Endodermal cell (in vitro differentiated cells): ENCODE measurements around the gene UPF3A. TPM values are rescaled to one million over a fixed set of nuclear protein-coding genes. Genes with fewer than 3 reads are reported as not detected.

ENCODE experiments used
- DNase-seq: peaks from one replicate; pipeline ENCODE4 v3.0.0-alpha.2; 2017
- H3K27ac ChIP-seq: 2 replicates; pipeline ENCODE4 v1.5.1; 2013; ENCODE audit warnings: mild to moderate bottlenecking, low read depth, low read length, moderate library complexity
- H3K27me3 ChIP-seq: 2 replicates; pipeline ENCODE4 v1.6.1; 2013; ENCODE audit warnings: mild to moderate bottlenecking, low read length, moderate library complexity; ENCODE audit not compliant: insufficient read depth, control insufficient read depth, poor library complexity, severe bottlenecking
- H3K36me3 ChIP-seq: 2 replicates; pipeline ENCODE4 v1.7.0; 2013; ENCODE audit warnings: mild to moderate bottlenecking, low read length, moderate library complexity; ENCODE audit not compliant: control insufficient read depth, insufficient read depth
- H3K4me1 ChIP-seq: one replicate; pipeline ENCODE4 v1.7.0; 2013; ENCODE audit warnings: low read length; ENCODE audit not compliant: control insufficient read depth, insufficient read depth
- H3K4me3 ChIP-seq: 2 replicates; pipeline ENCODE4 v1.5.1; 2013; ENCODE audit warnings: mild to moderate bottlenecking, low read length, moderate library complexity
- H3K9ac ChIP-seq: 2 replicates; pipeline ENCODE4 v1.6.1; 2013; ENCODE audit warnings: mild to moderate bottlenecking, low read length, moderate library complexity; ENCODE audit not compliant: poor library complexity, severe bottlenecking; ENCODE audit errors: extremely low read depth
- H3K9me3 ChIP-seq: 2 replicates; pipeline ENCODE4 v1.6.1; 2013; ENCODE audit warnings: mild to moderate bottlenecking, low read length, moderate library complexity; ENCODE audit not compliant: control insufficient read depth
- H3K27ac Mint-ChIP-seq: 2 replicates; pipeline ENCODE4 v1.8.0; 2020; ENCODE audit warnings: mixed read lengths
- H3K27me3 Mint-ChIP-seq: 2 replicates; pipeline ENCODE4 v1.8.0; 2021; ENCODE audit warnings: mild to moderate bottlenecking, mixed read lengths; ENCODE audit not compliant: insufficient read depth
- H3K36me3 Mint-ChIP-seq: 2 replicates; pipeline ENCODE4 v1.8.0; 2020; ENCODE audit warnings: low read depth, mixed read lengths
- H3K4me1 Mint-ChIP-seq: 2 replicates; pipeline ENCODE4 v1.8.0; 2020; ENCODE audit warnings: mixed read lengths
- H3K4me3 Mint-ChIP-seq: 2 replicates; pipeline ENCODE4 v1.8.0; 2020; ENCODE audit warnings: mild to moderate bottlenecking, moderate library complexity, mixed read lengths
- H3K9me3 Mint-ChIP-seq: 2 replicates; pipeline ENCODE4 v1.8.0; 2020; ENCODE audit warnings: mild to moderate bottlenecking, mixed read lengths
- WGBS, 2 experiments: methylation state at CpG; one replicate each; pipeline versions ENCODE4 v1.1.5 to v1.1.7; 2013; ENCODE audit warnings: missing lambda C conversion rate in 2 of 2, mixed read lengths in 1 of 2; ENCODE audit not compliant: insufficient coverage in 1 of 2, insufficient read length in 1 of 2; 5-methylcytosine and 5-hydroxymethylcytosine counted together
- total RNA-seq, 2 donors: library from RNA; stranded (reverse); fragmentation: NEBNext Ultra II Directional in 1 of 2; extraction: Animal tissue kit (Norgen Biotek cat#: 25700) in 1 of 2; gene quantifications; 2 replicates in 1 of 2; 3 replicates in 1 of 2; pipeline ENCODE4 v1.2.1, GENCODE V29; 2021
- TF ChIP-seq, protein P1 (sequence below): fragments of 200-600 bp; sonication (generic); conservative IDR thresholded peaks from 2 replicates; pipeline ENCODE4 v1.5.0; 2021; ENCODE audit warnings: antibody characterized with exemption, mild to moderate bottlenecking

UPF3A gene
- total RNA-seq, 2 donors from 2014 or later: 56.5 to 81.2 TPM

DNA sequence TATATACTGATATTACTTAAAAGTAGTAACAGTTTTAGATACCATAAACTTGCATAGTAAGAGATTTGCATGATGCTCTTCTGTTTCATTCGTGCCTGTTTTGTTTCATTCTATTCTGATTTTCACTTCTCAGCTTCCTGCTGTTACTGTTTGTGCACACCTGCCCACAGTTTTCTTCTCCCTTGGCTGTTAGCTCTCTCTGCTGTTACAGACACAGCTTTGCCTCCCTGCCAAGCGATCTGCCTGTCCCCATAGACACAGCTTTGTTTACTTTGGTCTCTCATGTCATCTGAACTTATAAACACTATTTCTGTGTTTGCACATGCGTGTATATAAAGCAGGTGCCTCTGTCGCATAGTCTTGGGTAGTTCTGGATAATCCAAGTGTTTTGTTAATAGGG is 21.4 kb upstream of the UPF3A start:
- H3K27ac Mint-ChIP-seq: no peak overlapping the region
- H3K9ac ChIP-seq: no peak overlapping the region
- 88 to 92% methylated on average over 4 of the region's 4 CpGs for WGBS, 2 experiments
- H3K4me1 Mint-ChIP-seq: peaks cover 52% of the 10 kb centered on the region
- no peaks in the 10 kb centered on the region for H3K27me3 Mint-ChIP-seq
- no peak for DNase-seq
- H3K4me3 ChIP-seq: no peak overlapping the region
- peaks cover 26% of the 10 kb centered on the region for H3K4me1 ChIP-seq
- H3K9me3 Mint-ChIP-seq: no peaks in the 10 kb centered on the region
- no peaks in the 10 kb centered on the region for H3K9me3 ChIP-seq
- TF ChIP-seq, protein P1, sequence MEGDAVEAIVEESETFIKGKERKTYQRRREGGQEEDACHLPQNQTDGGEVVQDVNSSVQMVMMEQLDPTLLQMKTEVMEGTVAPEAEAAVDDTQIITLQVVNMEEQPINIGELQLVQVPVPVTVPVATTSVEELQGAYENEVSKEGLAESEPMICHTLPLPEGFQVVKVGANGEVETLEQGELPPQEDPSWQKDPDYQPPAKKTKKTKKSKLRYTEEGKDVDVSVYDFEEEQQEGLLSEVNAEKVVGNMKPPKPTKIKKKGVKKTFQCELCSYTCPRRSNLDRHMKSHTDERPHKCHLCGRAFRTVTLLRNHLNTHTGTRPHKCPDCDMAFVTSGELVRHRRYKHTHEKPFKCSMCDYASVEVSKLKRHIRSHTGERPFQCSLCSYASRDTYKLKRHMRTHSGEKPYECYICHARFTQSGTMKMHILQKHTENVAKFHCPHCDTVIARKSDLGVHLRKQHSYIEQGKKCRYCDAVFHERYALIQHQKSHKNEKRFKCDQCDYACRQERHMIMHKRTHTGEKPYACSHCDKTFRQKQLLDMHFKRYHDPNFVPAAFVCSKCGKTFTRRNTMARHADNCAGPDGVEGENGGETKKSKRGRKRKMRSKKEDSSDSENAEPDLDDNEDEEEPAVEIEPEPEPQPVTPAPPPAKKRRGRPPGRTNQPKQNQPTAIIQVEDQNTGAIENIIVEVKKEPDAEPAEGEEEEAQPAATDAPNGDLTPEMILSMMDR: no peak
- no peaks in the 10 kb centered on the region for H3K27me3 ChIP-seq
- H3K27ac ChIP-seq: no peak overlapping the region
- H3K36me3 ChIP-seq: peaks cover 84% of the 10 kb centered on the region
- H3K4me3 Mint-ChIP-seq: no peak overlapping the region
- H3K36me3 Mint-ChIP-seq: peaks cover 71% of the 10 kb centered on the region

DNA sequence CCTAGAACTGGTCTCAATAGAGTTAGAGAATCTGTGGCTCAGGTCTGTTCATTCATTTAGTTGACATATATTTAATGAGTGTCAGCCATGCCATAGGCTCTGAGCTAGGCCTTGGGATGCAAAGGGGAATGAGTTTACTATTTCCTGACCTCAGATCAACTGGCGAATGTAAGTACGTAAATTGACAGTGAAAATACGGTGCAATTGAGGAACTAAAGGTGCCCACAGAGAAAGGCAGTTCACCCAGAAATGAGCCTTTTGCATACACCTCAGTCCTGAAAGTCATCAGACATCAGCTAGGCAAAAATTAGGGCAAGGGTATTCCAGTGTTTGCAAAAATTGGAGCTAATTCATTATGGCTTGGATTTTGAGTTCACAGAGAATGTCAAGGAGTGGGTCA is 20.6 kb upstream of the UPF3A start:
- DNase-seq: no peak
- H3K27me3 Mint-ChIP-seq: no peaks in the 10 kb centered on the region
- H3K9me3 Mint-ChIP-seq: no peaks in the 10 kb centered on the region
- H3K9me3 ChIP-seq: no peaks in the 10 kb centered on the region
- TF ChIP-seq, protein P1: no peak
- H3K4me1 Mint-ChIP-seq: peaks cover 49% of the 10 kb centered on the region
- no peaks in the 10 kb centered on the region for H3K27me3 ChIP-seq
- H3K9ac ChIP-seq: peak overlapping the region; percentile 4
- peak overlapping the region; percentile 25 for H3K4me3 ChIP-seq
- peaks cover 26% of the 10 kb centered on the region for H3K4me1 ChIP-seq
- peak overlapping the region; percentile 40 for H3K4me3 Mint-ChIP-seq
- no peak overlapping the region for H3K27ac ChIP-seq
- H3K27ac Mint-ChIP-seq: peak overlapping the region; percentile 23
- H3K36me3 ChIP-seq: peaks cover 84% of the 10 kb centered on the region
- WGBS, 2 experiments: 92 to 100% methylated on average over 3 of the region's 3 CpGs
- H3K36me3 Mint-ChIP-seq: peaks cover 71% of the 10 kb centered on the region

DNA sequence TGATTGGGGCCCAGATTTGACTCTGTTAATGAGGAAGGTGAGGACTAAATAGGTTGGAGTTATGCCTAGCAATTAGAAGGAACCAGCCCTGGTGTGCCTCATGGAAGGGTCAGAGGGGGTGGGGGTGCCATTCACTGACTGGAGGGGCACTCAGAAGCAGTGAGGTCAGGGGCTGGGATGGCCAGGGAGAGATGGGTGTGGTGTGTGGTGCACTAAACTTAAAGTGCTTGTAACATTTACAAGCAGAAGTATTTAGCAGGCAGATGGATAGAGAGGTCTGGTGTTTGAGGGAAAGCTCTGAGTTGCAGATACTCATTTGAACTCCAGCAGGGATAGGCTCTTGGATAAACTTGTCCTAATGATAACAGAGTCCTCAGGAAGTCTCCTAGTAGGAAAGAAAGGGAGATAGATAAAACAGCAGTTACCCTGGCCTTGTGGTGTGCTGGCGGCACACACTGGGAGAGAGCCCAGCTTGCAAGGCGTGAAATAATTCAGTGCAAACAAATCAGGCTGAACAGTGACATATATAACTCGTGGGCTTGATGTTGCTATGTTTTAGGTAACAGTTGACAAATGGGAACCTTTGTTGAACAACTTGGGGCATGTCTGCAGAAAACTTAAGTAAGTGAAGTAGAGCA is 20.0 kb upstream of the UPF3A start:
- Mint-ChIP-seq H3K9me3 (no peaks in the 10 kb centered on the region), H3K4me3 (peak overlapping the region; percentile 40), H3K27ac (peak overlapping the region; percentile 23), H3K27me3 (no peaks in the 10 kb centered on the region), H3K36me3 (peaks cover 71% of the 10 kb centered on the region), H3K4me1 (peaks cover 44% of the 10 kb centered on the region)
- WGBS, 2 experiments: 47 to 92% methylated on average over 3 of the region's 3 CpGs
- peak; percentile 50 for DNase-seq
- peaks cover 84% of the 10 kb centered on the region for H3K36me3 ChIP-seq
- TF ChIP-seq, protein P1: no peak
- peaks cover 26% of the 10 kb centered on the region for H3K4me1 ChIP-seq
- no peaks in the 10 kb centered on the region for H3K27me3 ChIP-seq
- no peaks in the 10 kb centered on the region for H3K9me3 ChIP-seq
- H3K4me3 ChIP-seq: peak overlapping the region; percentile 57
- peak overlapping the region; percentile 4 for H3K9ac ChIP-seq
- no peak overlapping the region for H3K27ac ChIP-seq
